Measurements from ENCODE around the gene NOSIP. TPM values are rescaled to one million over a fixed set of nuclear protein-coding genes. Genes with fewer than 3 reads are reported as not detected.

Gene NOSIP
- polyA plus RNA-seq, 2 donors: 57.9 to 61.8 TPM

- WGBS, 2 donors: 0% methylated on average over 50 to 58 of the region's 58 CpGs
- H3K27ac ChIP-seq (ENCODE audit: low read depth in 2 of 2, low read length in 1 of 2): peak overlapping the region; percentile 92 to 96
- H3K9me3 ChIP-seq (ENCODE audit: control insufficient read depth in 2 of 2, insufficient read depth in 1 of 2, low read depth in 1 of 2, low read length in 1 of 2): no peaks in the 10 kb centered on the region
- peaks cover 3% of the 10 kb centered on the region in 2 donors for H3K4me1 ChIP-seq (ENCODE audit: control insufficient read depth in 2 of 2, insufficient read depth in 2 of 2, low read length in 1 of 2)
- H3K4me3 ChIP-seq (ENCODE audit: low read depth in 1 of 2, low read length in 2 of 2): peak overlapping the region; percentile 58 to 77
- H3K27me3 ChIP-seq (ENCODE audit: control insufficient read depth in 1 of 2, insufficient read depth in 2 of 2, low read length in 2 of 2): no peaks in the 10 kb centered on the region
- H3K36me3 ChIP-seq (ENCODE audit: control insufficient read depth in 2 of 2, insufficient read depth in 2 of 2, low read length in 1 of 2): peaks cover 0 to 6% of the 10 kb centered on the region in 2 donors
Measured at GRCh38 chr19:49590071-49590970, 10.0 kb upstream of the NOSIP start.

- Histone ChIP-seq H3K4me1 (ENCODE audit: control insufficient read depth in 2 of 2, insufficient read depth in 2 of 2, low read length in 1 of 2) (peaks cover under 1 to 2% of the 10 kb centered on the region in 2 donors), H3K27me3 (ENCODE audit: control insufficient read depth in 1 of 2, insufficient read depth in 2 of 2, low read length in 2 of 2) (no peaks in the 10 kb centered on the region), H3K27ac (ENCODE audit: low read depth in 2 of 2, low read length in 1 of 2) (peak overlapping the region; percentile 66 to 70), H3K4me3 (ENCODE audit: low read depth in 1 of 2, low read length in 2 of 2) (no peak overlapping the region), H3K9me3 (ENCODE audit: control insufficient read depth in 2 of 2, insufficient read depth in 1 of 2, low read depth in 1 of 2, low read length in 1 of 2) (no peaks in the 10 kb centered on the region), H3K36me3 (ENCODE audit: control insufficient read depth in 2 of 2, insufficient read depth in 2 of 2, low read length in 1 of 2) (peaks cover 0 to 4% of the 10 kb centered on the region in 2 donors)
- WGBS, 2 donors: 46 to 49% methylated on average over 5 of the region's 5 CpGs
Measured at GRCh38 chr19:49589502-49589905, 9.1 kb upstream of the NOSIP start.

- Histone ChIP-seq H3K27me3 (ENCODE audit: control insufficient read depth in 1 of 2, insufficient read depth in 2 of 2, low read length in 2 of 2) (no peaks in the 10 kb centered on the region), H3K4me3 (ENCODE audit: low read depth in 1 of 2, low read length in 2 of 2) (no peak overlapping the region), H3K36me3 (ENCODE audit: control insufficient read depth in 2 of 2, insufficient read depth in 2 of 2, low read length in 1 of 2) (no peaks in the 10 kb centered on the region), H3K4me1 (ENCODE audit: control insufficient read depth in 2 of 2, insufficient read depth in 2 of 2, low read length in 1 of 2) (no peaks in the 10 kb centered on the region), H3K9me3 (ENCODE audit: control insufficient read depth in 2 of 2, insufficient read depth in 1 of 2, low read depth in 1 of 2, low read length in 1 of 2) (no peaks in the 10 kb centered on the region), H3K27ac (ENCODE audit: low read depth in 2 of 2, low read length in 1 of 2) (no peak overlapping the region)
- 80 to 83% methylated on average over 18 of the region's 18 CpGs for WGBS, 2 donors
Measured at GRCh38 chr19:49588365-49589122, 8.2 kb upstream of the NOSIP start.

- WGBS, 2 donors: 89 to 91% methylated on average over 8 of the region's 8 CpGs
- Histone ChIP-seq H3K4me3 (ENCODE audit: low read depth in 1 of 2, low read length in 2 of 2) (no peak overlapping the region), H3K36me3 (ENCODE audit: control insufficient read depth in 2 of 2, insufficient read depth in 2 of 2, low read length in 1 of 2) (no peaks in the 10 kb centered on the region), H3K9me3 (ENCODE audit: control insufficient read depth in 2 of 2, insufficient read depth in 1 of 2, low read depth in 1 of 2, low read length in 1 of 2) (no peaks in the 10 kb centered on the region), H3K27ac (ENCODE audit: low read depth in 2 of 2, low read length in 1 of 2) (no peak overlapping the region), H3K4me1 (ENCODE audit: control insufficient read depth in 2 of 2, insufficient read depth in 2 of 2, low read length in 1 of 2) (no peaks in the 10 kb centered on the region), H3K27me3 (ENCODE audit: control insufficient read depth in 1 of 2, insufficient read depth in 2 of 2, low read length in 2 of 2) (no peaks in the 10 kb centered on the region)
Measured at GRCh38 chr19:49587227-49587626, 6.9 kb upstream of the NOSIP start.

GRCh38 chr19:49585023-49585422, 4.7 kb upstream of the NOSIP start:
- 68 to 70% methylated on average over 8 of the region's 8 CpGs for WGBS, 2 donors
- H3K4me3 ChIP-seq (ENCODE audit: low read depth in 1 of 2, low read length in 2 of 2): no peak overlapping the region
- H3K9me3 ChIP-seq (ENCODE audit: control insufficient read depth in 2 of 2, insufficient read depth in 1 of 2, low read depth in 1 of 2, low read length in 1 of 2): no peaks in the 10 kb centered on the region
- H3K27me3 ChIP-seq (ENCODE audit: control insufficient read depth in 1 of 2, insufficient read depth in 2 of 2, low read length in 2 of 2): no peaks in the 10 kb centered on the region
- no peaks in the 10 kb centered on the region for H3K4me1 ChIP-seq (ENCODE audit: control insufficient read depth in 2 of 2, insufficient read depth in 2 of 2, low read length in 1 of 2)
- no peaks in the 10 kb centered on the region for H3K36me3 ChIP-seq (ENCODE audit: control insufficient read depth in 2 of 2, insufficient read depth in 2 of 2, low read length in 1 of 2)
- H3K27ac ChIP-seq (ENCODE audit: low read depth in 2 of 2, low read length in 1 of 2): no peak overlapping the region

- Histone ChIP-seq H3K27me3 (ENCODE audit: control insufficient read depth in 1 of 2, insufficient read depth in 2 of 2, low read length in 2 of 2) (no peaks in the 10 kb centered on the region), H3K4me3 (ENCODE audit: low read depth in 1 of 2, low read length in 2 of 2) (no peak overlapping the region), H3K9me3 (ENCODE audit: control insufficient read depth in 2 of 2, insufficient read depth in 1 of 2, low read depth in 1 of 2, low read length in 1 of 2) (no peaks in the 10 kb centered on the region), H3K27ac (ENCODE audit: low read depth in 2 of 2, low read length in 1 of 2) (no peak overlapping the region), H3K36me3 (ENCODE audit: control insufficient read depth in 2 of 2, insufficient read depth in 2 of 2, low read length in 1 of 2) (no peaks in the 10 kb centered on the region), H3K4me1 (ENCODE audit: control insufficient read depth in 2 of 2, insufficient read depth in 2 of 2, low read length in 1 of 2) (peaks cover 0 to 3% of the 10 kb centered on the region in 2 donors)
- 54 to 91% methylated on average over 2 of the region's 2 CpGs for WGBS, 2 donors
Measured at GRCh38 chr19:49583239-49583638, 2.9 kb upstream of the NOSIP start.

- H3K27ac ChIP-seq (ENCODE audit: low read depth in 2 of 2, low read length in 1 of 2): peak within 1 kb of the TSS; percentile 75 to 82
- H3K36me3 ChIP-seq (ENCODE audit: control insufficient read depth in 2 of 2, insufficient read depth in 2 of 2, low read length in 1 of 2): no peaks in the 10 kb centered on the region
- peak within 1 kb of the TSS; percentile 64 to 80 for H3K4me3 ChIP-seq (ENCODE audit: low read depth in 1 of 2, low read length in 2 of 2)
- H3K27me3 ChIP-seq (ENCODE audit: control insufficient read depth in 1 of 2, insufficient read depth in 2 of 2, low read length in 2 of 2): no peaks in the 10 kb centered on the region
- no peaks in the 10 kb centered on the region for H3K9me3 ChIP-seq (ENCODE audit: control insufficient read depth in 2 of 2, insufficient read depth in 1 of 2, low read depth in 1 of 2, low read length in 1 of 2)
- 23 to 28% methylated on average over 13 to 15 of the region's 15 CpGs for WGBS, 2 donors
- H3K4me1 ChIP-seq (ENCODE audit: control insufficient read depth in 2 of 2, insufficient read depth in 2 of 2, low read length in 1 of 2): peaks cover 0 to 3% of the 10 kb centered on the region in 2 donors
Measured at GRCh38 chr19:49581007-49581508, 702 bp upstream of the NOSIP start, which contains the start of gene PRRG2. Gene PRRG2 (plus strand): TSS chr19:49581316. CDS start chr19:49583220, 1,904 bp downstream.

- peak overlapping the region; percentile 75 to 82 for H3K27ac ChIP-seq (ENCODE audit: low read depth in 2 of 2, low read length in 1 of 2)
- 1 to 2% methylated on average over 8 of the region's 8 CpGs for WGBS, 2 donors
Measured at GRCh38 chr19:49579947-49580263, 451 bp downstream of the NOSIP start.

GRCh38 chr19:49579193-49579592, 1.2 kb downstream of the NOSIP start:
- Histone ChIP-seq H3K4me1 (ENCODE audit: control insufficient read depth in 2 of 2, insufficient read depth in 2 of 2, low read length in 1 of 2) (peaks cover 0 to 3% of the 10 kb centered on the region in 2 donors), H3K9me3 (ENCODE audit: control insufficient read depth in 2 of 2, insufficient read depth in 1 of 2, low read depth in 1 of 2, low read length in 1 of 2) (no peaks in the 10 kb centered on the region), H3K27me3 (ENCODE audit: control insufficient read depth in 1 of 2, insufficient read depth in 2 of 2, low read length in 2 of 2) (no peaks in the 10 kb centered on the region), H3K27ac (ENCODE audit: low read depth in 2 of 2, low read length in 1 of 2) (no peak overlapping the region), H3K4me3 (ENCODE audit: low read depth in 1 of 2, low read length in 2 of 2) (peak overlapping the region in 1 of 2 donors; percentile 80), H3K36me3 (ENCODE audit: control insufficient read depth in 2 of 2, insufficient read depth in 2 of 2, low read length in 1 of 2) (peaks cover 3 to 4% of the 10 kb centered on the region in 2 donors)
- 59 to 79% methylated on average over 4 of the region's 4 CpGs for WGBS, 2 donors

More at GRCh38 chr19:49579947-49580263, 451 bp downstream of the NOSIP start:
- Histone ChIP-seq H3K4me3 (ENCODE audit: low read depth in 1 of 2, low read length in 2 of 2) (peak overlapping the region; percentile 64 to 80), H3K27me3 (ENCODE audit: control insufficient read depth in 1 of 2, insufficient read depth in 2 of 2, low read length in 2 of 2) (no peaks in the 10 kb centered on the region), H3K4me1 (ENCODE audit: control insufficient read depth in 2 of 2, insufficient read depth in 2 of 2, low read length in 1 of 2) (peaks cover 0 to 3% of the 10 kb centered on the region in 2 donors), H3K9me3 (ENCODE audit: control insufficient read depth in 2 of 2, insufficient read depth in 1 of 2, low read depth in 1 of 2, low read length in 1 of 2) (no peaks in the 10 kb centered on the region), H3K36me3 (ENCODE audit: control insufficient read depth in 2 of 2, insufficient read depth in 2 of 2, low read length in 1 of 2) (no peaks in the 10 kb centered on the region)

Data from esophagus (tissue), 2 donors.